Activated CD8-positive, alpha-beta T cell treated with anti-CD3 and anti-CD28 coated beads for 36 hours (primary cell): ENCODE results near the gene RIMS1. TPM values are rescaled to one million over a fixed set of nuclear protein-coding genes. Genes with fewer than 3 reads are reported as not detected.

Experiments
- ATAC-seq: fragments of 200-7000 bp; cut with Tn5 transposase; one replicate; pipeline ENCODE4 v1.10.0; 2021; ENCODE audit warnings: mild to moderate bottlenecking, moderate library complexity
- CTCF ChIA-PET: fragments of 350-600 bp; sonication (Branson Sonifier 250); formaldehyde crosslinking; loops from one replicate; lab custom pipeline; 2021; ENCODE audit warnings: antibody characterized with exemption; lab: Charles Lee
- POLR2A ChIA-PET: fragments of 350-600 bp; sonication (Branson Sonifier 250); formaldehyde crosslinking; loops from one replicate; lab custom pipeline; 2021; ENCODE audit warnings: antibody characterized with exemption; lab: Charles Lee
- DNase-seq: peaks from one replicate; pipeline ENCODE4 v3.0.0-alpha.2; 2020
- H3K27ac Mint-ChIP-seq: one replicate; pipeline ENCODE4 v1.8.0; 2021; ENCODE audit warnings: mild to moderate bottlenecking, mixed read lengths
- H3K27me3 Mint-ChIP-seq: one replicate; pipeline ENCODE4 v1.8.0; 2021; ENCODE audit warnings: mixed read lengths
- H3K36me3 Mint-ChIP-seq: one replicate; pipeline ENCODE4 v1.8.0; 2021; ENCODE audit warnings: low read depth, mixed read lengths
- H3K4me1 Mint-ChIP-seq: one replicate; pipeline ENCODE4 v1.8.0; 2021; ENCODE audit warnings: low read depth, mixed read lengths
- H3K4me3 Mint-ChIP-seq: one replicate; pipeline ENCODE4 v1.8.0; 2021; ENCODE audit warnings: mild to moderate bottlenecking, moderate library complexity, mixed read lengths
- H3K9me3 Mint-ChIP-seq: one replicate; pipeline ENCODE4 v1.8.0; 2021; ENCODE audit warnings: mixed read lengths
- CTCF ChIP-seq: fragments of 200-600 bp; IDR thresholded peaks from one replicate; pipeline ENCODE4 v1.8.0; 2022; ENCODE audit warnings: antibody characterized with exemption, mild to moderate bottlenecking
- intact Hi-C: fragments of 100-400 bp; cut with micrococcal nuclease; formaldehyde crosslinking; loops from one replicate; pipeline ENCODE4 v1.10.0; 2022
- total RNA-seq, 2 experiments: library from RNA; stranded (reverse); gene quantifications; one replicate each; pipeline ENCODE4 v1.2.3, GENCODE V29; 2021

Gene RIMS1
- total RNA-seq, 2 experiments from 2014 or later: not detected

GRCh38 chr6:72374172-72374571, 487.8 kb downstream of the RIMS1 start:
- Mint-ChIP-seq H3K4me3 (no peak overlapping the region), H3K27ac (no peak overlapping the region), H3K4me1 (no peaks in the 10 kb centered on the region), H3K36me3 (no peaks in the 10 kb centered on the region), H3K27me3 (no peaks in the 10 kb centered on the region), H3K9me3 (no peaks in the 10 kb centered on the region)
- DNase-seq: no peak
- ChIA-PET CTCF (no interaction called here), POLR2A (no interaction called here)
- intact Hi-C loops: no loop called here
- no peak for TF ChIP-seq CTCF
- no peak for ATAC-seq

GRCh38 chr6:72374857-72375256, 488.5 kb downstream of the RIMS1 start:
- intact Hi-C loops: no loop called here
- ATAC-seq (no peak), DNase-seq (no peak)
- CTCF ChIA-PET: no interaction called here
- Mint-ChIP-seq H3K27me3 (no peaks in the 10 kb centered on the region), H3K27ac (no peak overlapping the region), H3K9me3 (no peaks in the 10 kb centered on the region), H3K4me3 (no peak overlapping the region), H3K36me3 (no peaks in the 10 kb centered on the region), H3K4me1 (no peaks in the 10 kb centered on the region)
- POLR2A ChIA-PET: no interaction called here
- no peak for TF ChIP-seq CTCF

GRCh38 chr6:72376736-72377135, 490.4 kb downstream of the RIMS1 start:
- H3K4me1 Mint-ChIP-seq: no peaks in the 10 kb centered on the region
- no peaks in the 10 kb centered on the region for H3K36me3 Mint-ChIP-seq
- ATAC-seq (no peak), DNase-seq (no peak)
- H3K27ac Mint-ChIP-seq: no peak overlapping the region
- no peaks in the 10 kb centered on the region for H3K27me3 Mint-ChIP-seq
- CTCF ChIA-PET: interaction anchor here (0.9 kb wide), 1 partner anchor 35 kb away, joined by 3 read pairs; no protein-coding TSS in a partner anchor
- no peaks in the 10 kb centered on the region for H3K9me3 Mint-ChIP-seq
- intact Hi-C loops: no loop called here
- no peak for TF ChIP-seq CTCF
- POLR2A ChIA-PET: no interaction called here
- H3K4me3 Mint-ChIP-seq: no peak overlapping the region

- ATAC-seq: no peak
- POLR2A ChIA-PET: interaction anchor here (0.7 kb wide), 1 partner anchor 244 kb away, joined by 3 read pairs; no protein-coding TSS in a partner anchor
These were observed 494.7 kb downstream of the RIMS1 start for GRCh38 chr6:72381076-72381475.

More at GRCh38 chr6:72381076-72381475, 494.7 kb downstream of the RIMS1 start:
- Mint-ChIP-seq H3K27ac (no peak overlapping the region), H3K4me1 (no peaks in the 10 kb centered on the region), H3K36me3 (no peaks in the 10 kb centered on the region), H3K4me3 (no peak overlapping the region), H3K27me3 (peaks cover 4% of the 10 kb centered on the region), H3K9me3 (no peaks in the 10 kb centered on the region)
- no peak for TF ChIP-seq CTCF
- intact Hi-C loops: no loop called here
- CTCF ChIA-PET: interaction anchor here (1.3 kb wide), 1 partner anchor 31 kb away, joined by 6 read pairs; no protein-coding TSS in a partner anchor
- no peak for DNase-seq
